ENCODE data around the gene EPAS1.

EPAS1 gene

GRCh38 chr2:46320141-46320567 lies 22.9 kb downstream of the EPAS1 start:
- DNase-seq (ENCODE audit: low read depth in 2 of 2): no peak

- no peak for DNase-seq (ENCODE audit: low read depth in 2 of 2)
Measured at GRCh38 chr2:46323730-46324129, 26.5 kb downstream of the EPAS1 start.

GRCh38 chr2:46325182-46325928 lies 28.1 kb downstream of the EPAS1 start:
- DNase-seq (ENCODE audit: low read depth in 2 of 2): no peak

GRCh38 chr2:46326231-46326980 lies 29.2 kb downstream of the EPAS1 start:
- DNase-seq (ENCODE audit: low read depth in 2 of 2): no peak

- DNase-seq (ENCODE audit: low read depth in 2 of 2): no peak
Measured at GRCh38 chr2:46327627-46328026, 30.4 kb downstream of the EPAS1 start.

GRCh38 chr2:46328291-46328690 lies 31.1 kb downstream of the EPAS1 start:
- DNase-seq (ENCODE audit: low read depth in 2 of 2): no peak

- no peak for DNase-seq (ENCODE audit: low read depth in 2 of 2)
Measured at GRCh38 chr2:46328829-46329228, 31.6 kb downstream of the EPAS1 start.

- DNase-seq (ENCODE audit: low read depth in 2 of 2): no peak
Measured at GRCh38 chr2:46329340-46329739, 32.1 kb downstream of the EPAS1 start.

GRCh38 chr2:46329803-46330775 lies 32.9 kb downstream of the EPAS1 start:
- DNase-seq (ENCODE audit: low read depth in 2 of 2): no peak

GRCh38 chr2:46331109-46331766 lies 34.0 kb downstream of the EPAS1 start:
- no peak for DNase-seq (ENCODE audit: low read depth in 2 of 2)

GRCh38 chr2:46332686-46333281 lies 35.6 kb downstream of the EPAS1 start:
- DNase-seq (ENCODE audit: low read depth in 2 of 2): no peak

GRCh38 chr2:46333912-46334311 lies 36.7 kb downstream of the EPAS1 start:
- DNase-seq (ENCODE audit: low read depth in 2 of 2): no peak

GRCh38 chr2:46334389-46335271 lies 37.4 kb downstream of the EPAS1 start:
- DNase-seq (ENCODE audit: low read depth in 2 of 2): no peak

GRCh38 chr2:46335391-46336282 lies 38.4 kb downstream of the EPAS1 start:
- no peak for DNase-seq (ENCODE audit: low read depth in 2 of 2)

- no peak for DNase-seq (ENCODE audit: low read depth in 2 of 2)
Measured at GRCh38 chr2:46336283-46336959, 39.2 kb downstream of the EPAS1 start.

GRCh38 chr2:46337208-46337994 lies 40.2 kb downstream of the EPAS1 start:
- no peak for DNase-seq (ENCODE audit: low read depth in 2 of 2)

GRCh38 chr2:46338674-46339073 lies 41.5 kb downstream of the EPAS1 start:
- DNase-seq (ENCODE audit: low read depth in 2 of 2): no peak

- DNase-seq (ENCODE audit: low read depth in 2 of 2): no peak
Measured at GRCh38 chr2:46339200-46339599, 42.0 kb downstream of the EPAS1 start.
